Endothelial cell of umbilical vein (primary cell): ENCODE results near the gene USP49. TPM values are rescaled to one million over a fixed set of nuclear protein-coding genes. Genes with fewer than 3 reads are reported as not detected.

Experiments used
- BruUV-seq: library from RNA; stranded (reverse); fragments of 400-500 nt; replicated peaks from 2 replicates; lab custom pipeline; 2021; lab: Mats Ljungman, UMichigan
- CTCF ChIA-PET: fragments of 300-600, 350-600 bp; sonication (Branson Sonifier 250); formaldehyde crosslinking; loops from one replicate; lab custom pipeline; 2021; ENCODE audit warnings: antibody characterized with exemption, inconsistent platforms; lab: Charles Lee
- POLR2A ChIA-PET: fragments of 300-600, 350-600 bp; sonication (Branson Sonifier 250); formaldehyde crosslinking; loops from one replicate; lab custom pipeline; 2021; ENCODE audit warnings: antibody characterized with exemption, inconsistent platforms; lab: Charles Lee
- DNase-seq: peaks from one replicate; pipeline ENCODE4 v3.0.0-alpha.2; 2011; ENCODE audit warnings: low read depth, low spot score
- FAIRE-seq: peaks from 2 replicates; lab custom pipeline; 2011; peaks lifted over from hg19 to GRCh38; lab: Jason Lieb, UNC
- H2AFZ ChIP-seq: 2 replicates; pipeline ENCODE4 v1.6.0; 2012; ENCODE audit warnings: low read depth, low read length, control low read depth, inconsistent platforms
- H3K27ac ChIP-seq: 2 replicates; pipeline ENCODE4 v1.5.1; 2011; ENCODE audit warnings: low read depth, mild to moderate bottlenecking, control low read depth, low read length, moderate library complexity; ENCODE audit not compliant: insufficient read depth
- H3K27me3 ChIP-seq, 2 experiments: 2 replicates each; pipeline versions ENCODE4 v1.6.0 to v1.6.1; 2011; ENCODE audit warnings: low read length in 2 of 2, mixed read lengths in 1 of 2; ENCODE audit not compliant: control insufficient read depth in 2 of 2, insufficient read depth in 2 of 2
- H3K36me3 ChIP-seq, 2 experiments: 2 replicates in 1 of 2; 3 replicates in 1 of 2; pipeline ENCODE4 v1.5.1; 2011; ENCODE audit warnings: low read length in 2 of 2, mild to moderate bottlenecking in 1 of 2, moderate library complexity in 1 of 2; ENCODE audit not compliant: control insufficient read depth in 2 of 2, insufficient read depth in 2 of 2; ENCODE audit errors: extremely low read depth in 1 of 2
- H3K4me1 ChIP-seq: 3 replicates; pipeline ENCODE4 v1.5.1; 2011; ENCODE audit warnings: mild to moderate bottlenecking, low read length; ENCODE audit not compliant: control insufficient read depth, insufficient read depth; ENCODE audit errors: extremely low read depth
- H3K4me2 ChIP-seq: 2 replicates; pipeline ENCODE4 v1.6.1; 2011; ENCODE audit warnings: low read length, control low read depth, mixed read lengths; ENCODE audit not compliant: insufficient read depth
- H3K4me3 ChIP-seq, 3 experiments: fragments of 200-600 bp in 1 of 3; sonication (generic), shearing (Covaris generic) in 1 of 3; replicated peaks in 1 of 3; 2 replicates each; pipeline ENCODE4 v1.5.1; 2011 to 2016; ENCODE audit warnings: control low read depth in 3 of 3, low read length in 3 of 3, mild to moderate bottlenecking in 2 of 3, inconsistent platforms in 1 of 3, low read depth in 1 of 3, moderate library complexity in 1 of 3; ENCODE audit not compliant: insufficient read depth in 1 of 3
- H3K79me2 ChIP-seq: 2 replicates; pipeline ENCODE4 v1.6.0; 2012; ENCODE audit warnings: low read length, inconsistent platforms; ENCODE audit not compliant: control insufficient read depth, insufficient read depth
- H3K9ac ChIP-seq: replicated peaks from 2 replicates; pipeline ENCODE3; 2011; ENCODE audit warnings: low read length, control low read depth; ENCODE audit not compliant: insufficient read depth; ENCODE audit errors: extremely low read depth
- H3K9me1 ChIP-seq: replicated peaks from 3 replicates; pipeline ENCODE4 v1.6.0; 2011; ENCODE audit warnings: mild to moderate bottlenecking, low read length; ENCODE audit not compliant: control insufficient read depth, insufficient read depth; ENCODE audit errors: extremely low read depth
- H3K9me3 ChIP-seq: replicated peaks from 2 replicates; pipeline ENCODE4 v1.5.1; 2012; ENCODE audit warnings: low read length, inconsistent platforms; ENCODE audit not compliant: control insufficient read depth, insufficient read depth
- H4K20me1 ChIP-seq: replicated peaks from 2 replicates; pipeline ENCODE3; 2011; ENCODE audit warnings: mild to moderate bottlenecking, low read length; ENCODE audit not compliant: control insufficient read depth, insufficient read depth; ENCODE audit errors: extremely low read depth
- CTCF ChIP-seq, 2 donors: IDR thresholded peaks; 1 replicate in 1 of 2; 2 replicates in 1 of 2; pipeline ENCODE4 v1.5.1; 2011; ENCODE audit warnings: low read length in 2 of 2, mild to moderate bottlenecking in 2 of 2, moderate library complexity in 2 of 2, control low read depth in 1 of 2, inconsistent platforms in 1 of 2, low read depth in 1 of 2; ENCODE audit not compliant: insufficient read depth in 1 of 2; ENCODE audit errors: extremely low read depth in 1 of 2
- EZH2 ChIP-seq: IDR thresholded peaks from 2 replicates; pipeline ENCODE4 v1.6.1; 2012; ENCODE audit warnings: borderline replicate concordance, low read depth, mild to moderate bottlenecking, moderate library complexity, low read length, inconsistent platforms; ENCODE audit not compliant: severe bottlenecking
- FOS ChIP-seq: IDR thresholded peaks from 2 replicates; pipeline ENCODE4 v1.6.1; 2011; ENCODE audit warnings: mild to moderate bottlenecking, low read length, moderate library complexity, borderline replicate concordance; ENCODE audit not compliant: insufficient read depth
- GATA2 ChIP-seq: IDR thresholded peaks from 2 replicates; pipeline ENCODE4 v1.7.0; 2011; ENCODE audit warnings: low read depth, mild to moderate bottlenecking, moderate library complexity, mixed read lengths, low read length; ENCODE audit not compliant: insufficient read length, insufficient read depth
- JUN ChIP-seq: IDR thresholded peaks from 2 replicates; pipeline ENCODE4 v1.6.1; 2011; ENCODE audit warnings: borderline replicate concordance, low read depth; ENCODE audit not compliant: insufficient read length, insufficient read depth
- MAX ChIP-seq: IDR thresholded peaks from 2 replicates; pipeline ENCODE4 v1.6.1; 2011; ENCODE audit not compliant: insufficient read depth, insufficient read length
- MYC ChIP-seq: IDR thresholded peaks from one replicate; pipeline ENCODE4 v1.6.1; 2011; ENCODE audit warnings: mild to moderate bottlenecking, low read depth, low read length
- POLR2A ChIP-seq: IDR thresholded peaks from 2 replicates; pipeline ENCODE4 v1.6.1; 2012; ENCODE audit warnings: low read depth, mild to moderate bottlenecking, control low read depth, low read length
- POLR2AphosphoS5 ChIP-seq: IDR thresholded peaks from 2 replicates; pipeline ENCODE4 v1.6.1; 2012; ENCODE audit warnings: low read depth, mild to moderate bottlenecking, control low read depth, low read length, moderate library complexity; ENCODE audit not compliant: insufficient read depth
- dilution Hi-C: fragments of 300-500 bp; cut with MboI; formaldehyde crosslinking; loops from one replicate; pipeline ENCODE4 v1.15.0; 2019; ENCODE audit warnings: low sequenced_read_pairs; ENCODE audit not compliant: extremely low pct_ligation_motif_present
- intact Hi-C: fragments of 100-400 bp; cut with micrococcal nuclease; formaldehyde crosslinking; loops from one replicate; pipeline ENCODE4 v1.10.0; 2022
- polyA plus RNA-seq, 4 experiments: library from polyadenylated mRNA; depleted of rRNA in 3 of 4; stranded (reverse) in 3 of 4; unstranded in 1 of 4; fragments of >200 nt; gene quantifications; 2 replicates each; pipeline versions ENCODE4 v1.2.1 to v1.2.3, GENCODE V29; 2011 to 2012; ENCODE audit warnings: missing spikeins in 1 of 4
- total RNA-seq: library from RNA; stranded (reverse); gene quantifications from 2 replicates; pipeline ENCODE4 v1.2.3, GENCODE V29; 2021

The USP49 gene
- total and polyA plus RNA-seq, 2 donors (not counting 3 experiments of a cell fraction or from before 2014, with no cell fraction given), result 2.4 to 4.1 TPM

DNA sequence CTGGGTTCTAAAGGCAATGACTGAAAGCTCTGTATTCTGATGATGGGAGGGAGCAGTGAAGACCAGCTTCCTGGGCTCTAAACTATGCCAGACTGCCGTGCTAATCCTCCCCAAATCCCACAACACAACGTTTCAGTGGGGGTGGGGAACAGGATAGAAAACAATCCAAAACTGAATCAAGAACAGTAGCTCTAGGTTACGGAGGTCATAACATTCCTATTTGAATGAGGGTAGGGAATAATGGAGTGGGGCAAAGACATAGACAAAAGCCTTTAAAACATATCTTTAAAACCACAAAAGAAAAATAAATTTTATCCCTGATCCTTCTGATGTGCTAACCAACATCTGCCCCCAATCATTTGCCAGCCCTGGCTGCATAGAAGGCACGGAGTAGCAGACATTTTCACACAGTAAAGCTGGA lies 7.8 kb downstream of the USP49 start:
- H3K9me1 ChIP-seq, result no peaks in the 10 kb centered on the region
- H3K4me2 ChIP-seq, result no peak overlapping the region
- H3K4me3 ChIP-seq, result no peak overlapping the region
- H3K27ac ChIP-seq, result no peak overlapping the region
- ChIA-PET POLR2A (no interaction called here), CTCF (interaction anchor here (1.0 to 1.6 kb wide), 5 partner anchors 11 to 86 kb away, joined by 3 to 8 read pairs (median 4); partner anchors contain the start of genes BYSL and MED20)
- no peak for DNase-seq
- H3K4me1 ChIP-seq, result no peaks in the 10 kb centered on the region
- H2AFZ ChIP-seq, result no peak overlapping the region
- no peaks in the 10 kb centered on the region for H4K20me1 ChIP-seq
- intact Hi-C loops, result no loop called here
- no TSS peak for BruUV-seq
- dilution Hi-C loops, result no loop called here
- no peaks in the 10 kb centered on the region for H3K79me2 ChIP-seq
- no peaks in the 10 kb centered on the region for H3K9me3 ChIP-seq
- H3K36me3 ChIP-seq, result no peaks in the 10 kb centered on the region
- no peak for FAIRE-seq
- no peaks in the 10 kb centered on the region for H3K27me3 ChIP-seq
- no peak overlapping the region for H3K9ac ChIP-seq
- TF ChIP-seq JUN, result no peak
- no peak for TF ChIP-seq POLR2AphosphoS5
- no peak for TF ChIP-seq CTCF (IDR thresholded peaks at IDR 0.05; ENCODE audit: extremely low read depth in 1 of 2, insufficient read depth in 1 of 2, low read depth in 1 of 2, low read length in 2 of 2)
- no peak for TF ChIP-seq EZH2
- no peak for TF ChIP-seq FOS

DNA sequence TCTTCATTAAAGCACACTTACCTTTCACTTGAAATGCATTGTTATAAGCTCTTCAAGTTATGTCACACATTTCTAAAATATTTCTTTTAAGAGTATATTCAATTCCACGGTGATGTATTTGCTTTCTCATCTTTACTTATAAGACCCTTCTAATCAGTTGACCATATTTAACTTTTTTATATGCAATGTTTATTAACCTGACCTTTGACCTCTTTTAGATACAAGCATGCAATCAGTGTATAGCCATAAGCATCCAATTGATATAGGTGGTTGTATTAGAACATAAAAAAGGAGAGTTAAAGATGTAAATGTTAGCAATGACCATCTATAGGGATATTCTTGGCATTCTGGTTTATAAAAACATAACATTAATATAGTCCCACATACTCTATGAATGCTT lies 9.2 kb downstream of the USP49 start:
- FAIRE-seq (no peak), DNase-seq (no peak)
- intact Hi-C loops (no loop called here), dilution Hi-C loops (no loop called here)
- Histone ChIP-seq H3K4me1 (no peaks in the 10 kb centered on the region), H4K20me1 (no peaks in the 10 kb centered on the region), H3K9ac (no peak overlapping the region), H2AFZ (no peak overlapping the region), H3K9me3 (no peaks in the 10 kb centered on the region), H3K36me3 (no peaks in the 10 kb centered on the region), H3K79me2 (no peaks in the 10 kb centered on the region), H3K4me3 (no peak overlapping the region), H3K27me3 (no peaks in the 10 kb centered on the region), H3K27ac (no peak overlapping the region), H3K4me2 (no peak overlapping the region), H3K9me1 (no peaks in the 10 kb centered on the region)
- no peak for TF ChIP-seq JUN
- no peak for TF ChIP-seq EZH2
- TF ChIP-seq GATA2, result no peak
- no peak for TF ChIP-seq POLR2A
- no peak for TF ChIP-seq MAX
- TF ChIP-seq POLR2AphosphoS5, result no peak
- no peak for TF ChIP-seq CTCF (IDR thresholded peaks at IDR 0.05; ENCODE audit: extremely low read depth in 1 of 2, insufficient read depth in 1 of 2, low read depth in 1 of 2, low read length in 2 of 2)
- no peak for TF ChIP-seq MYC
- TF ChIP-seq FOS, result no peak
- ChIA-PET POLR2A (no interaction called here), CTCF (interaction anchor here (1.5 kb wide), 2 partner anchors 12 to 14 kb away, joined by 4 read pairs; no protein-coding TSS in a partner anchor)
- BruUV-seq, result no TSS peak
